NCI-H1436 treated with DMSO at 0.1 percent for 48 hours (cell line): ENCODE measurements around the gene SLAMF7.
"Not testable (repeated sequence)": the region's sequence is repeated elsewhere in the genome, so short reads cannot be mapped to it uniquely, and the experiment has no call there.

Experiments
- DNase-seq: peaks from one replicate; lab custom pipeline; 2025; lab: John Stamatoyannopoulos, UW

Gene SLAMF7

DNA sequence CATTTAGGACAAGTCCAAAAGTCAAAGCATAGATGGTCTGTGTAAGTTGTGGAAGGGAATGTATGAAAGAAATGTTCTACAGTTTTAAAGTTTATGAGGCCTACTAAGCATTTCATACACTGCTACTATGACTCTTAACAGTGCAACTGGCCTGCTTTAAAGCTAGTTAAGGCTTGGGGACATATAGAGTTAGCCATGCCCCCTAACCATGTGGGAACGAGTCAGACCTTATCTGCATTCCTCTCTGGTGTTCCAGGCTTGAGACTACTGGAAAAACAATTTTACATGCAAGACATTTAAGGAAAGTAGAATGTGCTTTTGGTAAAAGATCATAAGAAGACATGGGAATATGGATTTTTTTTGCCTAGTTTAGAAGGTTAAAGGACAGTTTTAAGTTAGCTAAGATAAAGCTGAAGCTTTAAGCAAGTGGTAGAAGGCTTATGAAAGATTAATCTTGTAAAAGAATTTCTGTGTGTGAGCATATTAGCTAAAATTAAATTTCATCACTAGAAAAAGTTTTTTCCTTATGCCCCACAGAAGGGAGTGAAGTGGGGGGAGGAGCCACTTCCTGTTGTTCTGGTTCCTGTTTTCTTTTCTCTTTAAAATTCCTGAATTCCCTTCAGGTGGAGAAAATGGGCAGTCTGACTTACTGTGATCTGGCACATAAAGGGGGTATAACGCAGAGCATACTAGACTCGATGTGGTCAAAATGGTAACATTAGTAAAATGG lies 18.5 kb upstream of the SLAMF7 start:
- DNase-seq, result no peak

DNA sequence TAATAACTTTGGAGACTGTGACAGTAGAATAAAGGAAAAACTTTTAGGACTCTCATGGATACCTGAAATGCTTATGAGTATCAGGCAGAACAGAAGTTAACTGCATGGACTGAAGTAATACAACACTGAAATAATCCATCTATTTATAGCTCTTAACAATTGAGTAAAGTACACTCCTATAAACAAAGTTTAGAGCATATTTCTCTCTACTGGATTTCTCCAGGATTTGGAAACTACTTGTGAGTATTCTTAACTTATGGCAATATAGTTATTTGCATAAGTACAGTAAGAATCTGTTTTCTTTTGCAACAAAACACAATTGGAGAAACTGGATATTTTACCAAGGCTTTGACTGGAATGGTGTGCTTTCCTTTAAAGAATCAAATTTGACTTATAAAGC lies 17.6 kb upstream of the SLAMF7 start:
- no peak for DNase-seq

DNA sequence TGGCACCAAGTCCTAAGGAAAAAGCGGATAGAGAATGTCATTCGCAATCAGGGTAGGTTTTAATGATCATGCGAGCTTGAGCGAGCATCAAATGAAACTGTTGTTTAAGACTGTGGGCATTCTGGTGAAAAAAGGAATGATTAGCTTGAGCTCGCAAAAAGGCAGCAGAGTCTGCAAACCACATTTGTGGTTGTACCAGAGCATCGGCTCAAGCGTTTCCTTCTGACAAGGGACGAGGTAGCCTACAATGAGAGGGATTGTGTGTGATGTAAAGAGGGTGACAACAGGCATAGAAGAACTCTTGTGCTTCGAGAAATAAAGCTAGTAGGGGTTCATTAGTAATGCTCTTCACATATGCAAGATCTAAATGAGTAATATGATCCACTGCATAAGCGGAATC lies 16.3 kb upstream of the SLAMF7 start:
- no peak for DNase-seq

DNA sequence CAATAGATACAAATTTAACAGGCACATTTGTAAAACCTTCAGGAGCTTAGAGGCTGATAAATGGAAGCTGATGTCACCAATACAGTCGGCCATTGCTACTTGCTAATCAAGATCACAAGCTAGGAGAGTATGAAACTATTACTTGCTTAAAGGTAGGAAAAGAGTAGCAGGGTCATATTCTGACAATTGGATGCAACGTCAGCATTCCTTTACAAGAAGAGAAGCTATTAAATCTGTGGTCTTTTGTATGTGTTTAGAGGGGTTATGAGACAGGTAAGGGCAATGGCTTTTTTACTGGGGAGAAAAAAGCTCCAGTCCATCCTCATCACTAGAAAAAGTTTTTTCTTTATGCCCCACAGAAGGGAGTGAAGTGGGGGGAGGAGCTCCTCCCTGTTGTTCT lies 15.7 kb upstream of the SLAMF7 start:
- no peak for DNase-seq

DNA sequence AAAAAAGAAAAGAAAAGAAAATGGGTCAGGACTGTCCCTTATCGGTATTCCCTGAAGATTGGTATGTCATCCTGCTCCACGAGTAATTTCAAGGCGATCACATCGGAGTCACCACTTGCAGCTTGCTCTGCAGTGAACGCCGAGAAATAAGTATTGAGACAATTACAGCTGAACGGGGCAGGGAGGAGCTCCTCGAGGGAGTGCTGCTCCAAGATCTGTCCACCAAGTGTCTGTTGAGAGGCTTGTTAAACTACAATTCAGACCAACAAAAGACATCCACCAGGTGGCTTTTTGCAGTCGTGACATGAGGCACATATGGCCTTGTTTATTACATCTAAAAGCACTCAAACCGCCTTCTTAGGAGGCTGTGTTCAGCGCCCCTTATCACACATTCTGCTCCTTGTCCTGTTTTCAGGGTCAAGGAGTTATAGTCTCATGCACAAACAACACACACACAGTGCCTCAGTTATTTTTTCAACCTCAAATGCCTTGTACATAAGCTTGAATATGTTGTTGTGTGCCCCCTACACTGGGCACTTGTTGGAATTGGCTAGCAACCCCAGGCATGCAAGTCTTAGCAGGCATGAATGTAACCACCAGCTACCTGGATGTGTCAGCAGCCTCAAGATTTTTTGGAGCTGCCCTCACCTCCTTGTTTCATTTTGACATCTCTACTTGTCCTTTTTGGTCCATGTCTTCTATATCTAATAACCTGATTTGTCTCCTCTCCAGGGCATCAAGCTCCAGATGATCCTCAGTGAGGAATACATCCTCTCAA lies 14.4 kb upstream of the SLAMF7 start:
- no peak for DNase-seq

DNA sequence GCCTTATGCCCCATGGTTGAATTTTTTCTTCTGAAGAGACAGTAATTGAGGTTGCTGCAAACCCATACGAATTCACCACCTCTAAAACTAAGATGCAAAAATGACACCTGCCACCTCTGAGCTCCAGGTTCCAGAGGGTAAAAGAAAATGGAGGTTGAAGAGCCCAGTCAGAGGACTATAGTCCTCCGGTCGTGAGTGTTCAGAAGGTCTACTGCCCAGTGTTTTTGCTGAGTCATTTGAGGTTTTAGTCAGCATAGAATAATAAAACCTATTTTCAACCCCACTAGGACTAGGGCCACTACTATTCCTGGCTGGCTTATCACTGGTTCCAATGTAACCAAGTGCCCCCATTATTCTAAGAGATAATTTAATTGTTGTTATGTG lies 12.9 kb upstream of the SLAMF7 start:
- DNase-seq, result no peak

DNA sequence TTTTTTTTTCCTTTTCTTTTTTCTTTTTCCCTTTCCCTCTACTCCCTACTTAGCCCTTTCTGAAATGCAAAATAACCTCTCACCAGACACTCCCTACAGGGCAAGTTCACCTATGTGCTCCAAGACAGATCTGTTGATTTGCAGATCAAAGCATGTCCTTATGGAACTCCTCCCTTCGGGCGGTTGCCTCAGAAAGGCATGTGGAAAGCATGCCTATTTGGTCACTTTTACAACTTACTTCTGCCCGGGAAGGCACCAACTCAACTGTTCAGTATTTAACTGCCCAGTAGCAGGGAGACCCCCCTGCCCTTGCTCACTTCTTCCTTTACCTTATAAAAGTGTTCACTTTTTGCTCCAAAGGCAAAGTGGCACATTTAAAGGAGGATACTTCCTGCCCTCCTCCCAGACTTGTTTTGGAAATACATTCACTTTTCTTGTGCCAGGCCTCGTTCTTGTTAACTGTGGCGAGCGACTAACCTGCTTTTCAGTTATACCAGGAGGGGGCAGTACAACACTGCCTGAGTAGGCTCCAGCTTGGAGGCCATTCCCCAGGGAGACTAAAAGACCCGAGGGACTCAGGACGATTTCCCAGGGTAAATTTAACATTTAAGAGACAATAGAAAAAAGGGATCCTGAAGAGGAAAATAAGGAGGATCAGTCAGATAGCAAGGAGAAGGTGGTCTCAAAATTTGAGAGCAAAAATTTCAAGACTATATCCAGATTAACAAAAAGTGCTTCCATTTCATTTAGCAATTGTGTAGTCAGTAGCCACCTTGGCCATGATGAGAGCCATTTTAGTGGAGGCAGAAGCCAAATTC lies 12.3 kb upstream of the SLAMF7 start:
- no peak for DNase-seq

DNA sequence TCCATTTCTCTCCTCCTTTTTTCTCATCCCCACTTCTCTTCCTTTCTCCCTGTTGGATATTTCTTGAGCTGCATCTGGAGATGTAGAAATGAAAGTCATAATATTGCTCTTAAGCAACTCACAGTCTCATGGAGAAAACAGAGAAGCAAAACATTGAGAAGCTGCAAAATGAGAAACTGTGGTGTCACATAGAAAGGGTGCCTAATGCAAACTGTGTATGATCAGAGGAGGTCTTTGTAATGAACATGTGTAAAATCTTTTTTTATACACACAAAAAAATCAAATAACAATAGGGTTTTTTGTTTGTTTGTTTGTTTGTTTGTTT lies 11.8 kb upstream of the SLAMF7 start:
- no peak for DNase-seq

DNA sequence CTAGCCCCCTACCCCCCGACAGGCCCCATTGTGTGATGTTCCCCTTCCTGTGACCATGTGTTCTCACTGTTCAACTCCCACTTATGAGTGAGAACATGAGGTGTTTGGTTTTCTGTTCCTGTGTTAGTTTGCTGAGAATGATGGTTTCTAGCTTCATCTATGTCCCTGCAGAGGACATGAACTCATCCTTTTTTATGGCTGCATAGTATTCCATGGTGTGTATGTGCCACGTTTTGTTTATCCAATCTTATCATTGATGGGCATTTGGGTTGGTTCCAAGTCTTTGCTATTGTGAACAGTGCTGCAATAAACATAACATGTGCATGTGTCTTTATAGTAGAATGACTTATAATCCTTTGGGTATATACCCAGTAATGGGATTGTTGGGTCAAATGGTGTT lies 7.5 kb upstream of the SLAMF7 start:
- DNase-seq, result not testable (repeated sequence)

DNA sequence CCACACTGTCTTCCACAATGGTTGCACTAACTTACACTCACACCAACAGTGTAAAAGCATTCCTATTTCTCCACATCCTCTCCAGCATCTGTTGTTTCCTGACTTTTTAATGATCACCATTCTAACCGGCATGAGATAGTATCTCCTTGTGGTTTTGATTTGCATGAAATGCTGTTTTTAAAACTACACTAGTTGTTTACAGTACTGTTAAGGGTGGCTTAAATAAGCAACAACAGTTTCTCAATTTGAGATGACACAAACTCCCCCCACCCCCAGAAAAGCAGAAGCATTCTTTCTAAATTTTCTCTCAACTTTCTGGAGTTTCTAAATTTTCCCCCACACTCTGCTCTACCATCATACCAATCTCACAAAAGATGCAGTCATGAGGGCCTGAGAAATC lies 7.1 kb upstream of the SLAMF7 start:
- DNase-seq, result no peak

DNA sequence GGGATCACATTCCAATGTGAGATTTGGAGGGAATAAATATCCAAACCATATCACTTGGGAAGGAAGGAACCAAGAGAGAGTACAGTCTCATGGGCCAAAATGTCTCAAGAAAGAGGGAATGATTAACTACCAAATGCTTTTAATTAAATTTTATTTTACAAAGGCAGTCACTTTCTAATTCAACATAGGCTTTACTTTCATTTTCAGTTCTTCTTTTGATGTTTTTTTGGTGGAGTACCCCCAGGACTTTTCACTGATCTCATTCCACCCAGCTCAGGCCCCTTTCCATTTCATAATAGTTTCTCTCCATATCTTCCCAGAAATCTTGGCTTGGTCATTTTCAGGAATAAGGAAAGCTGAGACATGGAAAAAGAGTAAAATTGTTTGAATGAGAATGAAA lies 5.1 kb upstream of the SLAMF7 start:
- no peak for DNase-seq

DNA sequence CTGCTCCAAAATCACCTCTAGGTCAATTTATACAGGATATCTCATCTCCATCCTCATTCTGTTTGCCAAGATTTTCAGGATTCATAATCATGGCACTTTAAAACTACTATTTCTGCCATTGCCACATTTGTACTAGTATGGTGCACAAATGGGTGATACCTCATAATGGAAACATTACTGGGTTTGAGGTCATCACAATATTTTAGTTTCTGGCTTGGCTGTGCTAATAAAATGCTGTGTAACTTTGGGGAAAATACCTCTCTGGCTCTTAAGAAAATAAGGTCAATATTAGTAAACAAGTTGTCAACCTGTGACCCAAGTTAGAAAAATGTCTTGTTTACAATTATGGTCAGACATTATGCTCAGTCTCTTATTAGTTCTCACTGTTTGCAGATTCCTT lies 4.7 kb upstream of the SLAMF7 start:
- no peak for DNase-seq

DNA sequence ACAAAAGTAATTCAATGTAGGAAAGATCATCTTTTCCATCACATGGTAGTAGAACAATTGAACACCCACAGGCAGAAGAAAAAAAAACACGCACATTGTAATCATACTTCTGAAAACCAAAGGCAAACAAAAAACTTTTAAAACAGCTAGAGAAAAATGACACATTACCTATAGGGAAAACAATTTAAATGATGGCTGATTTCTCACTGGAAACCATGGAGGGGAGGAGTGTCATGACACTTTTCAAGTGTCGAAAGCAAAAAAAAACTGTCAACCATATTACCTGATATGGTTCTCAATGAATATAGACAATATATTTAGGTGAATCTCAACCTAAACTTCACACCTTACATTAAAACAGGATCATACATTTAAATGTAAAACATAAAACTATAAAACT lies 776 bp upstream of the SLAMF7 start:
- no peak for DNase-seq

DNA sequence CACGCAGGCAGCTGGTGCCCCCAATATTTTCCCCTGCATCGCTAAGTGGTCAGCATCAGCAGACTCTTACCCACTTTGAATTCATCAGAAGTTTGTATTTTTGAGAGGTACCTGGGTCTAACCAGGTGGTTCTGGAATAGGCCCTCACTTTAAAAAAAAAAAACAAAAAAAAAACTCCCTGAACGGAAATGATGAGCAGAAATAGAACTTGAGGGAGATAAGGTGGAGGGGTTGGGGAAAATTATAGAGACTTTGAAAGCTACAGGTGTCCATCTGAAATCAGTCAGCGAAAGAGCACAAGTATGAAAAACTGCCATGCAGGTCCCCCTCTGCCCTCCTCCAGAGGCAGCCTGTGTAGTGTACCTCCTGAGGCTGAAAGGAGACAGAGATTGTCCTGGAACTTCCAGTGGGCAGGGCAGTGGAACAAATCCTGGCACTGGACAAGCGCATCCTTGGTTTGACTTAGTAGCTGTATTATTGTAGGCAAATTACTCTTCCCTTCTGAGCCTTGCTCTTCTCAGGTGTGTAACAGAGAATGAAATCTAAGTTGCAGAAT lies 1.2 kb downstream of the SLAMF7 start:
- DNase-seq, result no peak

DNA sequence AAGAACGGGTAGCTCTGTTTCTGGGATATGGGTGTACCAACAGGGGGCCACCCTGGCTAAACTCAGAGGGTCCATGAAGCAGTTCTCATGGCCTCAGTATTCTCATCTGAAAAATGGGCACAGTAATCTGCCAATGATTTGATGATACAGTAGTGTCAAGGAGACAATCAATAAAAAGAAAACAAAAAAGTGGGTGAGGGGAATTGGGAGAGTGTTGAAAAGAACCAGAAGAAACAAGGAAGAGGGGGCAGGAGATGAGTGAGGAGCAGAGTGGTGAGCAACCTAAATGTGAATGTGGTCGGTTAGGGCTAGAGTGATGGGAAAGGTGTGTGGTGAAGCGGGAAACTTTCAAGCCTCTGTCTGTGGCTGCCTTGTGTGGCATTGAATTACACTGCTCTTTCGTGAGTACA lies 2.0 kb downstream of the SLAMF7 start:
- DNase-seq, result no peak

DNA sequence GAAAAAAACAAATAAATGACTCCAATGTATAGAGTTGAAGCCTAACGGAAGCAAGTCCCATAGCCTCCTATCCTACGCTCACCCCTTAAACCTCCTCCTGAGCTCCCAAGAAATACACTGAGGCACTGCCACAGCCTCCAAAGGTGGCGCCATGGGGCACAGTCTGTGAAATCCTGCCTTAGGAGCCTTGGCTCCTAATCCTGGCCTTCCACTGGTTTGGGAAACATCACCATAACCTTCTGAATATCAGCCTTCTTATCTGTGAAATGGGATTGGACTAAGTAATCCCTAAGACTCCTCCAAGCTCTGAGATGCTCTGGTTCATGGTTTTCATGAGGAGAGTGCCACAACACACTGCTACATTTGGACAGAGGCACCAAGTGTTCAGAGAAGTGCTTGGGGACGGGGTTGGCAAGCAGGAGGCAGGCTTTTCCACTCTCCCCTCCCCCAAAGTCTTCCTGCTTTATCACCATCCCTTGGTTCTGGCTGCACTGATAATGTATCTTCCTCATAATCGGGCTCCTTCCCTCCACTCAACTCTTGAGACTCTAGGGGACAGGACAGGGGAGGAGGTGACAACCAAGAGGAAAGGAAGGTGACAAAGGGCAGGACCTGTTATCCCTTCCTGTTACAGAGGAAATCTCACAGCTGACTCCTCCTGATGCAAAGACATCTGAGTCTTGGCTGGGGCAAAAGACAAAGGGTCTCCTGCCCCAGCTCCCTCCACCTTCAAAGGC lies 2.7 kb downstream of the SLAMF7 start:
- DNase-seq, result no peak

DNA sequence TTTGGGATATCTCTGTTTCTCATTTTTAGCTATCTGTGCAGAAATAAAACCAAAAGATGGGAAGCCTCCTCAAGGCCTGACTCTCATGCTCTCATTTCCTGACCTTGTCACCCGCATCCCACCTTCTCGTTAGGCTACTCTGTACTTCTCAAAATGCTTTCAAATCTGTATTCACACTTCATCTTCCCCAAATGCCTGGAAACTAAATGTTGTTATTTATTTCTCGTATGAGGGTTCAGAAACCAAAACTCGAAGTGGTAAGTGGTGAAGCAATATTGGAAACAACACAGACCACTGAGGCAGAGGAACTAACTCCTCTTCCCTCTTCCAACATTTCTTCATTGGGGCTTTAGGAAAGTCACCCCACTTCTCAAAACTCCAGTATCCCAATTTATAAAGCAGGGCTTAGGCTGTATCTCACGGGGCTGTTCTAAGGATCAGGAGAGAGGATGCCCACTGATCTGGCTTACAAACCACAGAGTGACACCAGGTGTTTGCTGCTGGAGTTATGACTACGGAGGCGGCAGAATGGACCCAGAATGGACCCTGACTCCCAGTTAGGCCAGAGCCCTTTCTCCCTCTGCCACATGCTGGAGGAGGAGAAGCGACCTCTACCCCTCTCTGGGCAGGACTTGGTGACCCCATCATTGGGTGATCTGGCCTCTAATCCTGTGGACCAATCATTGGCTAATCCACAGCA lies 3.5 kb downstream of the SLAMF7 start:
- DNase-seq, result no peak

DNA sequence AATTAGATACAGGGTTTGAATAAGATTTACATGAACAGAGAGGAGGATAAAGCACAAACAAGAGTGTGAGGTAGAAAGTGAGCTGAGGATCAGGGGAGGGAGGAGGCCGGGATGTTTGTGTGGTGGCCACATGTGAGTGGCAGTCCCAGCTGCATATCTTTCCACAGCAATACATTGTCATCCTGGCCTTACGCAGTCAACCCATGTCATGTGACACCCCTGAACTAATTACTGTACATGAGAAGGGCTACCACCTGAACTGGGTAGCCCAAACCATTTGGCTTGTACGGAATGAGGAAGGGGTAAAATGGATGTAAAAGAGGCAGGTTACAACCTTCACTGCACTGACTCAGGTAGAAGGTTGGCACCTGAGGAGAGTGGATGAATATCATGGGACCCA lies 4.2 kb downstream of the SLAMF7 start:
- no peak for DNase-seq

DNA sequence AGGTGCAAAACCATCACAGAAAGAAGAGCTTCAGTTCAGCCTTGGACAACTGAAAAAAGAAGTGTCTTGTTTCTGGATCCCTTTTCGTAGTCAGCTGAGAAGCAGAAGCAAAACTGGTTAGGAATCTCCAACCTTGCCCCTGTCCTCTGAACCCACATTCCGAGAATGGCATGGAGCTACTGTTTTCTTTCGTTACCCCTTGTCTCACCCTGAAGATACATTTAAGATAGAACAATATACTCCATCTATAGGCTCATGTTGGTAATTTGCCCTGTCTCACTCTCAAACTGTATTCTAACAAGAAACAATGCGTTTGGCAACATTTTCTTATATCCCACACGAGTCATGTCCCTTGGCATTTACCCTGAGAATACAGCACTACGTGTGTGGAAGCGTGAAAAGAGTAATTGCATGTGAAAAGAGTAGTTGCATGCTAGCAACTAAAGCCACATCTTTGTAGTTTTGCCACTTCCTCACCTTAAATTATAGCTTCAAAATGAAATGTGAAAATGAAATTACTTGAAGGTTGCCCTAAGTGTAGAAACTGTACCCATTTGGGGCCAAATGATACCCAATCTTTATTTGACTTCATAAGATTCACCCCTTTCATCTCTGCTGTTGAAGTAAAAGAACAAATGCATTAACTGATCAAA lies 5.3 kb downstream of the SLAMF7 start:
- DNase-seq, result no peak

DNA sequence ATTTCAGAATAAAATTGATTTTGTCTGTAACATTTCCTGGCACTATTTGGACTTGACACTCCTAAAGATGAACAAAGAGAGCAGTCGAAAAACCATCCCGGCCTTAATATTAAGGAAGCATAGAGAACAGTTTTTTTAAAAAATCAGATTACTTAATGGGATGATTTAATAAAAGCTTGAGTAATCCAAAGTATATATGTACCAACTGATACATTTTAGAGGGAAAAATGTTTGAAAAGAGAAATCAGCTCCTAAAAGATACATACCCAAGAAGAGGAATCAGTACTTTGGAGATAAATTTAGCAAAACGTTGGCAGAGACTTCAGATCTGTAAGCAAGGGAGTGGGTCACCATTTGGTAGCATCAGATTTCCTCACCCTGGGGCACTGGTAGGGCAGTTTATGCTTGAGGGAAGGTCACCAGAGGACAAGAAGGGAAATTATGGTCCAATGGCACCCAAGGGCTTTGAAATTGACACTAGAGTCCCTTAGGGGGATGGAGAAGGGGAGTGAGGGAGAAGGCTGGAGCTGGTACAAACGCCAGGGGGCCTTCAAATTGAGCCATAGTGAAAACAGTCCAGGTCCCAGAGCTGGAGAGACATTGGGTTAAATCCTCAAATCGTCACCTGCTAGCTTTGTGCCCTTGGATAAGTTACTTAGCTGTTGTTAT lies 5.9 kb downstream of the SLAMF7 start:
- DNase-seq, result no peak
